HG02970 (cell line): Measurements from ENCODE around the gene HIC1.

Source experiments
- ATAC-seq: cut with Tn5 transposase; IDR thresholded peaks from one replicate; pipeline ENCODE4 v1.9.1; 2021; ENCODE audit warnings: mild to moderate bottlenecking, moderate library complexity, moderate number of reproducible peaks; ENCODE audit not compliant: unreplicated experiment, low FRiP score

Gene HIC1

DNA sequence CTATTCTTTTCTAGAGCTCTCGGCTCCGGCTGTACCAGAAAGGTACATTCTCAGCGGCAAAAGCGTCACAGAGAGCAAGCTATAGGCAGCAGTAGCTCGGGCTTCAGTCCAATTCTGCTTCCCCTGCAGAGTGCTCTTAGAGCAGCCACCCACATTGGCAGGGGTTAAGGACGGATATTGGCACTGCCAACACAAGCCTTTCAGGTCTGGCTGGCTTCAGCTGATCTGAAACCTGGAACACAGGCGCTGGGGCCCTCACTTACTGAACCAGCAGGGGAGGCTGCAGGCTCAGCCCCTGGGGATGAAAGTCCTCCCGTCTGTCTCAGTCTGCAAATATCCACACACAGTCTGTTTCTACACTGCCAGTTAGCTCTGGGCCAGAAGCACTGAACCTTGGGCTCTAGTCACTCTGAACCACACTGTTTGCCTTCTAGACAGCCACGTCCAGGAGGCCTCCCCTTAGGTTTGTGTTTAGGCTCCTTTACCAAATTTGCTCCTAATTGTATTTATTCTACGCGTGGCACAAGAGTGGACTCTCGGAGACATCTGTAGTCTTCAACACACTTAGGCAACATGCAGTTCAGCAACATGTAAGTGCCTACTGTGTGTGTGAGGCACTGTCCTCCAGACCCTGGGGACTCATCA lies 40.1 kb downstream of the HIC1 start:
- ATAC-seq: no peak

DNA sequence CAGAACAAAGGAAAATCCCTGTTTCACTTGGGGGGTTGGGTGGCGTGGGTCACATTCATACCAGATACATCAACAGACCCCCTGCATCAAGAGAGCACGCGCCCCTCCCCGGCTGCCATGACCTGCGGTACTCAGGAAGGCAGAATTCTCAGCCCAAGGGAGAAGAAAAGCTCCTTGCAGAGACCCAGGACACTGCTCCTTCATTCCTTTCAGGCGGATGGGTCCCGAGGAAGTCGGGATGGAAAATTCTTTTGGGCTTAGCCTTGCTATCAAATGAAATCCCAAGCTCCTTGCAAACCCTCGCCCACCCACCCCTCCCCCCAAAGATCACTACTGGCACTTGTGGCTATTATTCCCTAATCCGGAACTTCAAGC lies 40.6 kb downstream of the HIC1 start:
- ATAC-seq: no peak

DNA sequence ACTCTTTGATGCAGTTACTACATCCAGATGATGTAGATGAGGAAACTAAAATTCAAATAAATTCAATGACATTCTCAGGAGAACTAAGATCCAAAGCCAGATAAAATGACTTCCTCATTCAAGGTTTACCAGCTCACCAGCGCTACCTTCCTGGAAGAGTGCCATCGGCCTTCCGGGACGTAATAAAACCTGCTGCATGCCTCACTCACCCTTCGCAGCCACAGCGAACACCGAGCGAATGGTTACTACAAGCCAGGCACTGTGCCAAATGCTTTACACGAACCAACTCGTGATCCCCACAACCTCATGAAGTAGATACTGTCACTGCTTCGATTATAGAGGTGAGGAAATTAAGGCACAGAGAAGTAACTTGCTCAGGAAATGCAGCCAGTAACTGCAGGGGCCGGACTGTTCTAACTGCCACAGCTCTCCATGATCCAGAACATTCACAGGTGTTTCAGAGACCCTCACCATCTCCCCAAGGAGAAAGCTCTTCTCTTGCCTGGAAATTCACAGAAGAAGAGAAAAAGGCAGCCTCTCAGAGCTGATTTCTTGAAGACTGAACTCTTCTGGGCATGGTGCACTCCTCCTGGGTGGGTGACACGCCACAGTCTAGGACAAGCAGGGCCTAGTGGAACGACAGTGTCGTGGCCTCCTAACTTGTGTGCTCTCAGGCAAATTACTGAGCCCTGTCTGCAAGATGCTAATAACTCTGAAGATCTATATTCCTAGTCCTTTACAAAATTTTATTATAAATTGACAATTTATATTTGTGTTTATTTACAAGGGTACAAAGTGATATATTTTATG lies 46.8 kb downstream of the HIC1 start:
- no peak for ATAC-seq

DNA sequence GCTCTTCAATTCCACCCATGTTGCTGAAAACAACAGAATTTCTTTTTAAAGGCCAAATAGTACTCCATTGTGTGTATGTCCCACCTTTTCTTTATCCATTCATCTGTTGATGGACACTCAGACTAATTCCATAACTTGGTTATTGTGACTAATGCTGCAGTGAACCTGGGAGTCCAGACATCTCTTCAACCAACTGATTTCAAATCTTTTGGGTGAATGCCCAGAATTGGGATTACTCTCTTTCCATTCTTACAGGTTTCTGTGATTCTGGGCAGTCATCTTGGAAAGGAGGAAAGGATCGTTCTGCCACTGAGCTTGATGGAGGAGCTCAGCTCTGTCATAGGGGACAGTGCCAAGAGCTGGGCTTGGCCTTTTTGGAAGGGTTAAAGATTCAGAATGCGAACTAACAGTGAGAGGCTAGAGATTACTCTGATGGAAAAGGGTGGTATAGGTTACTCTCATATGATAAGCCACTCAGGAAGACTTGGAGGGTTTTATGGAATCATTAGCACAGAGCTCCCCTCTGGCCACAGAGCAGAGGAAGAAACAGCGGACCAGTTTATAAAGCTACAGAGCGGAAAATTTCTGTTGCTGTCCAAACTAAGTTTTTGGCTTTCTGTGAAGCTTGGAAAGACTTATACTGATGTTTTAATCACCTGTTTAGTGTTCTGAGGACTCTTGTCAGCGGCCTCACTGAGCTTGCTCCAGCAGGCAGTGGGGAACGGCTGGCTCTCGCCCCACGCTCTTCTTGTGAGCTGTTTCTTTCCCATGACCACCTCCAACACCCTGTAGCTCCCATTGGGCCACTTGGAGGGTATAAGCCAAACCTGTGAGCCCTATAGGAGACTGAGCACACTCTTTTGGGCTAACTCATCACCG lies 48.3 kb downstream of the HIC1 start:
- no peak for ATAC-seq

DNA sequence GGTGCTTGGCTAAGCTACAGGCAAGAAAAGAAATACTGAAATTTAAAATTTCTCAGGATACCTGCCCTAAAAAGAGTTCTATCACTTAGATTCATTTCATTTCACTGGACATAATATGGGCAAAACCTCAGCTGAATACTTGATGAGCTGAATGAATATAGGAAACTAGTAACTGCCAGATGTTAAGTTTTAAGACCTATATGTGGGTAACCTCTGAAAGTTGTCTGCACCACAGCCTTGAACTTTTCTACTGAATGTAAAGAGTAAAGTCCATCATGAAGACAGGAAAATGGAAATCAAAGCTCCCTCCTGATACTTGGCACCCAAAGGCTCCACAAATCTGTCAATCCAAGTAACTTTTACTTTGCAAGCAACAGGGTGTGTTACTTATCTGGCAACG lies 50.8 kb downstream of the HIC1 start:
- ATAC-seq: no peak

DNA sequence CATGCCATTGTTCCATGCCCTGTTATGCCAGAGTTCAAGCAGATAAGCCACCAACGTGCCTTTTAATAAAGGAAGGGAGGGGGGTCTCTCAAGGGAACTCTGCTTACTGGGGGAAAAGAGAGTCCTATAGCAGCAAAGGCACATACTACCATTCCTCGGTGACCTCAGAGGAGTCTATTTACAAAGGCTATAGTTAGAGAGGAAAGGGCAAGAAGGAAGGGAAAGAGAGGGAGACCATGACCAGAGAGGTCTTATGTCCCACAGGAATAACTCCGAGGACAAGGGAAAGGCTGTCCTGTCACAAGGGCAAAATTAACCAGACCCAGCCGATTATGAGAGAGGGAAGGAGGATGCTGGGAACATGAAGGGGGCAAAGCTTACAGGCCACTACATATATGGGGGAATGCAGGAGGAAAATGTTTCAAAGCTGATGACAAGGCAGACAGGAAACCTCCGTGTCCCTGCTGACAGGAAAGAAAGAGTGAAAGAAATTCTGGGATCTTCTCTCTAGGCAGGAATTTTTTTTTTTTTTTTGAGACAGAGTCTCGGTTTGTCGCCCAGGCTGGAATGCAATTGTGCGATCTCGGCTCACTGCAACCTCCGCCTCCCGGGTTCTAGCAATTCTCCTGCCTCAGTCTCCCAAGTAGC lies 51.5 kb downstream of the HIC1 start:
- ATAC-seq: no peak

DNA sequence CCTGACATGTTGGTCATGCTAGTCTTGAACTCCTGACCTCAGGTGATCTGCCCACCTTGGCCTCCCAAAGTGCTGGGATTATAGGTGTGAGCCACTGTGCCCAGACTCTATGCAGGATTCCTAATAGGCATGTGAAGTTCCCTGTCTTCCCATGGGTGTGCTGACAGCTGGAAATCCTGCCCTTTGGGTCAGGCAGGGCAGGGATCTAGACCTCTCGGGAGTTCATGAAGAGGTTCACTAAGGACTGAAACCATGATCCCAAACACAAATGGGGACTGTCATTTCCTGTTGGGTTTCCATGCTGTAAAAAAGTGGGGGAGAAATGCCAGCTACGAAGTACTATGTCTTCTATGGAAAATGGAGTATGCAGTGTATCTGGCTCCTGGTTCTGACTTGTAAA lies 52.1 kb downstream of the HIC1 start:
- ATAC-seq: no peak

DNA sequence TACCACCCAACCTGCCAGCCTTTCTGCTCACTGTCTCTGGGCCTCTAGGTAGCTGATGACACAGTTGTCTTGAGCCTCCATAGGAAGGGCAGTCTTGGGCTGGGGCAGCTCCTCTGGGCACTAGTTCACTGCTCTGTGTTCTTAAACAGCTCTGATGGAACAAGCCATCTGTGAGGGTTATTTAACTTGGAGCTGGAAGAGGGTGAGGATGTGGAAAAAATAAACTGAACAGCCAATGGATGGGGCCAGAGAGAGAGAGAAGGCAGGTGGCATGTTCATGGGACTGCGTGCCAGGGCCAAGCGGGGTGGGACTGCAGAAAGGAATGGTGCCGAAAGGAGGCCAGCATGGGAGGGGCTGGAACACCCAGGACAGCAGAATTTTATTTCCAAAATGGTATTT lies 52.6 kb downstream of the HIC1 start:
- no peak for ATAC-seq

DNA sequence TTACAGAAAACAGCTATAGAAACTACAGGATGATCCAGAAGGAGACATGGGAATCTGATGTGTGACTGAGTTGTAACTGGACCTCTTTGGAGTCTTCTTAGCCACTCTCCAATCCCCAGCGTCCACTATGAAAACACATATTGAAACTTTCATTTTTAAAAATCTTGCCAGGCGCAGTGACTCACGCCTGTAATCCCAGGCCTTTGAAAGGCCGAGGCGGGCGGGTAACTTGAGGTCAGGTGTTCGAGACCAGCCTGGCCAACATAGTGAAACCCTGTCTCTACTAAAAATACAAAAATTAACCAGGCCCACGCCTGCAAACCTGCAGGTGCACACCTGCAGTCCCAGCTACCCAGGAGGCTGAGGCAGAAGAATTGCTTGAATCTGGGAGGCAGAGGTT lies 53.3 kb downstream of the HIC1 start:
- ATAC-seq: no peak

DNA sequence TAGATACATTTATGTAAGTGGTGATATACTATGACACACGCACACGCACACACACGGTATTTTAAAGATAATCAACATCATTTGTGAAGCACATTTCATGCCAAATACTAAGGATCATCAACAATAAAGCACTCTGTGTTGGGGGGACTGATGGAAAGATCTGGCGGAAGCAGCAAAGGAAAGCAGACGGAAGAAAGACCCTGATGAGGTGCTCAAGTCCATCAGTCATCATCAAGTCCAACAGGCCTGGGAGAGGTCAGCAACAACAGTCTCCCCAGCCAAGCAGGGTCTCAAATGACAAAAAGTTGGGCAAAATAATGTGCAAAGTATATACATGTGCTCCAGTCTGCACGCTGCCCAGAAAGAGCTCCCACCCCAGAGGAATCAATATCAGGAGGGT lies 55.5 kb downstream of the HIC1 start:
- no peak for ATAC-seq

DNA sequence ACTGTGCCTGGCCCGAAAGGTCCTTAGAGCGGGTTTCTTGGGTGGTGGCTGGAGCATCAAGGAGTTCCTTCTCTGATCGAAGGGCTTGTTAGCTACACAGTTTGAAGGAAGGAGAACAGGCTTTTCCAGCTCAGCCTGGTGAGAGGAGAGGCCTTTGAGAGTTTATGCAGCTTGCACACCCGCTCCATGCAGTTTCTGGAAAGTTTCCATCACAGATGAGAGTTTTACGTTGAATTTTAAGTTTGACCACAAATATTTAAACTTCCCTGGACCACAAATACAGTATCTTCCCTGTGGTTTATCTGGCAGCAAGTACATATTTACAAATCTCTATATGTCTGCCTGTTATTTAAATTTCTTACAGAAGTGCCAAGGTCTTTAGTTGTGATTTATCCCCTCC lies 56.8 kb downstream of the HIC1 start:
- ATAC-seq: no peak
